Osteoblast (primary cell): Measurements from ENCODE around the gene PHF3. TPM values are rescaled to one million over a fixed set of nuclear protein-coding genes. Genes with fewer than 3 reads are reported as not detected.

Experiments used
- DNase-seq: peaks from one replicate; pipeline ENCODE4 v3.0.0; 2011; ENCODE audit warnings: low spot score, mixed read lengths; ENCODE audit not compliant: insufficient read length; ENCODE audit errors: missing footprints
- H2AFZ ChIP-seq: 2 replicates; pipeline ENCODE4 v1.6.0; 2011; ENCODE audit warnings: mild to moderate bottlenecking, low read length
- H3K27ac ChIP-seq: 2 replicates; pipeline ENCODE4 v1.5.1; 2011; ENCODE audit warnings: mild to moderate bottlenecking, low read depth, low read length, moderate library complexity
- H3K27me3 ChIP-seq: 2 replicates; pipeline ENCODE4 v1.6.0; 2012; ENCODE audit warnings: mild to moderate bottlenecking, control low read depth, inconsistent platforms, low read length, moderate library complexity; ENCODE audit not compliant: insufficient read depth
- H3K36me3 ChIP-seq: 2 replicates; pipeline ENCODE4 v1.5.1; 2011; ENCODE audit warnings: mild to moderate bottlenecking, low read length, control low read depth, moderate library complexity; ENCODE audit not compliant: insufficient read depth
- H3K4me1 ChIP-seq: 2 replicates; pipeline ENCODE4 v1.5.1; 2011; ENCODE audit warnings: mild to moderate bottlenecking, low read length, control low read depth, moderate library complexity; ENCODE audit not compliant: insufficient read depth
- H3K4me2 ChIP-seq: 2 replicates; pipeline ENCODE4 v1.6.0; 2011; ENCODE audit warnings: mild to moderate bottlenecking, low read length; ENCODE audit not compliant: insufficient read depth
- H3K4me3 ChIP-seq: fragments of 200-600 bp; sonication (generic); 3 replicates; pipeline ENCODE4 v1.5.1; 2012; ENCODE audit warnings: mild to moderate bottlenecking, low read length, inconsistent platforms; ENCODE audit not compliant: insufficient read depth
- H3K79me2 ChIP-seq: 2 replicates; pipeline ENCODE4 v1.6.0; 2012; ENCODE audit warnings: mild to moderate bottlenecking, low read length, control low read depth, inconsistent platforms; ENCODE audit not compliant: insufficient read depth
- H3K9me3 ChIP-seq: 2 replicates; pipeline ENCODE4 v1.5.1; 2011; ENCODE audit warnings: low read depth, low read length, control low read depth
- H4K20me1 ChIP-seq: 2 replicates; pipeline ENCODE4 v1.6.0; 2012; ENCODE audit warnings: mild to moderate bottlenecking, low read length, control low read depth; ENCODE audit not compliant: insufficient read depth
- CTCF ChIP-seq: IDR thresholded peaks from 2 replicates; pipeline ENCODE4 v1.5.1; 2011; ENCODE audit warnings: mild to moderate bottlenecking, low read depth, low read length, moderate library complexity; ENCODE audit errors: extremely low read depth
- total RNA-seq: library from RNA; depleted of rRNA; stranded (reverse); fragments of >200 nt; gene quantifications from 2 replicates; pipeline ENCODE4 v1.2.3, GENCODE V29; 2012

Gene PHF3
- total RNA-seq, 1 donor: 76.7 TPM

DNA sequence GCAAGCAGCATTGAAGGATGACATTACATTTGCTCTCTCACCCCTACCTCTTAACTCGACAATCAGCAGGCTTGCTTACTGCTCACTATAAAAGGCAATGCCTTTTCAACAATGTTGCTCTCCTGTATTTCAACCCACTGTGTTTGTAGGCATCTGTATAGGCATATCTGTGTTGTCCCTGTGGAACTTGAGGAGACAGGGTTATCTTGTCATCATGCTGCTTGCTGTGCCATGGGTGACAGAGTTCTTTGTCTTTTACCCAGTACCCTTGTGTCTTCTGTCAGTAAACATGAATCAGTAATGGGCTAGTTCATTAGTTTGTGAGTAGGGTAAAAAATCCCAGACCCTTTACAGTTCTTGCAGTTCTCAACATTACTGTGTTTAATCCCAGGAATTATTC lies 25.2 kb downstream of the PHF3 start:
- Histone ChIP-seq H3K27ac (no peak overlapping the region), H3K36me3 (no peaks in the 10 kb centered on the region), H3K4me1 (peaks cover 11% of the 10 kb centered on the region), H3K79me2 (peaks cover 76% of the 10 kb centered on the region), H4K20me1 (peaks cover 43% of the 10 kb centered on the region), H3K4me2 (no peak overlapping the region), H3K9me3 (no peaks in the 10 kb centered on the region), H3K4me3 (no peak overlapping the region), H3K27me3 (no peaks in the 10 kb centered on the region), H2AFZ (no peak overlapping the region)
- DNase-seq: no peak
- no peak for TF ChIP-seq CTCF

DNA sequence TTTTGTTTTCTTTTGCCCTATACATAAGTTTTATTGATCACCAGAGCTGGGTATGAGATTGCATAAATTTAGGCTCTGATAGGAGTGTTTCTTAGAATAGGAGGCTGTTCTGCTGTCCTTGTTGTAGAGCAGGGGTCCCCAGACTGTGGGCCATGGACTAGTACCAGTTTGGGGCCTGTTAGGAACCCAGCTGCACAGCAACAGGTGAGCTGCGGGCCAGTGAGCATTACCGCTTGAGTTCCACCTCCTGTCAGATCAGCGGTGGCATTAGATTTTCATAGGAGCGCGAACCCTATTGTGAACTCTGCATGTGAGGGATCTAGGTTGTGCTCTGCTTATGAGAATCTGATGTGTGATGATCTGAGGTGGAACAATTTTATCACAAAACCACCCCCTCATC lies 26.2 kb downstream of the PHF3 start:
- Histone ChIP-seq H3K79me2 (peaks cover 72% of the 10 kb centered on the region), H2AFZ (no peak overlapping the region), H3K36me3 (no peaks in the 10 kb centered on the region), H3K4me3 (no peak overlapping the region), H3K4me2 (no peak overlapping the region), H3K27me3 (no peaks in the 10 kb centered on the region), H3K4me1 (peaks cover 11% of the 10 kb centered on the region), H3K9me3 (no peaks in the 10 kb centered on the region), H3K27ac (no peak overlapping the region), H4K20me1 (peaks cover 33% of the 10 kb centered on the region)
- DNase-seq: no peak
- TF ChIP-seq CTCF: no peak

DNA sequence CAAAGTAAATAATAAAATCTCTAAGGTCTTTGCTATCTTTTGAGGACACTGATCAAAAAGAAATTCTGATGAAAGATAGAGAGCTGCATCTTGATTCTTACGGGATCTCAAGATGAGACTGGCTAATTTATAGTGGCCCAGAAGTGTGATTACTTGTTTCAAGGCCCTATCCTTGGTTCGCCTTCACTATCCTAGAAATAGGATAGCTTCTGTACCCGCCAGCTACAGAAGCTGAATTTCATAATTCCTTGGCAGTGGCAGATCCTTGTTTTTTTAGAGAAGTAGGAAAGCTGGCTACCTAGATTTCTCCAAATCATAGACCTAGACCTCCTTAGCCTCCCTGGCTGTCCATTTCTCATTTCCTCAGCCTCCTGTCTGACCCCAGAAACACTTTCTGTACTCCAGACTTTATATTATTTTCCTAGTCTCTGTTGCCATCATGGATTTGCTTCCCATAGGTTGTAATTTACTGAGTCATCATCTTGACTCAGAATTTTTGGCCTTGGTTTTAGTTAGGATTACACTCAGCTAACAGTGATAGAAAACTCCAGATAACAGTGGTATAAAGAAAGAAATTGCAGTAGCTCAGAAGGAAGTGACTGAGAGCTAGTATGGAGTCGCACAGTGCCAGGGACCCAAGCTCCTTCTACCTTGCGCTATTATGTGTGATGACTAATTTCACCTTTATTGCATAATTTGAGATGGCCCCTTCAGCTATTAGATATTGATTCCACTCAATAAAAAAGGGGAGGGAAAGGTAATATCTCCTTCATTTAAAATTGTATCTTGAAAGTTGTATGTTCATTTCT lies 27.7 kb downstream of the PHF3 start:
- H3K79me2 ChIP-seq: peaks cover 68% of the 10 kb centered on the region
- no peak for TF ChIP-seq CTCF
- H3K27ac ChIP-seq: peak overlapping the region; percentile 64
- peaks cover 11% of the 10 kb centered on the region for H3K4me1 ChIP-seq
- H3K4me2 ChIP-seq: peak overlapping the region; percentile 49
- H3K36me3 ChIP-seq: no peaks in the 10 kb centered on the region
- H3K9me3 ChIP-seq: no peaks in the 10 kb centered on the region
- no peak overlapping the region for H3K4me3 ChIP-seq
- peak; percentile 62 for DNase-seq
- H3K27me3 ChIP-seq: no peaks in the 10 kb centered on the region
- peaks cover 31% of the 10 kb centered on the region for H4K20me1 ChIP-seq
- peak overlapping the region; percentile 8 for H2AFZ ChIP-seq

DNA sequence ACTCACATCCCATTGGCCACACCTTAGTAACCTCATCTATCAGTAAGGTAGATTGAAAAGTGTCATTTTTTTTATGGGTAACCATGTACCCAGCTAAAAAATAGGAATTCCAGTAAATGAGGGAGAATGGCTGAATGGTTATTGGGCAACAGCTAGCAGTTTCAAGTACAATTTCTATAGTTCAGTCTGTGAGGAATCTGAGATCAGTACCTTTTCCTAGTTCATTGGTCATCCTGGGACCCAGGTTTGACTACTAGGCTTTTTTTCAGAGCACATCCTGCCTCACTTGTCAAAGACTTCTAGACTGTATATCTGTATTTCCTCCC lies 28.3 kb downstream of the PHF3 start:
- peak overlapping the region; percentile 49 for H3K4me2 ChIP-seq

More for the DNA sequence above, 28.3 kb downstream of the PHF3 start:
- H3K27me3 ChIP-seq: no peaks in the 10 kb centered on the region
- TF ChIP-seq CTCF: no peak
- H3K4me1 ChIP-seq: peaks cover 11% of the 10 kb centered on the region
- no peaks in the 10 kb centered on the region for H3K36me3 ChIP-seq
- no peak overlapping the region for H2AFZ ChIP-seq
- peak overlapping the region; percentile 64 for H3K27ac ChIP-seq
- H3K79me2 ChIP-seq: peaks cover 67% of the 10 kb centered on the region
- no peak overlapping the region for H3K4me3 ChIP-seq
- no peaks in the 10 kb centered on the region for H3K9me3 ChIP-seq
- no peak for DNase-seq
- peaks cover 31% of the 10 kb centered on the region for H4K20me1 ChIP-seq
